GM23338 (cell line): Measurements from ENCODE around the gene PVALEF. TPM values are rescaled to one million over a fixed set of nuclear protein-coding genes. Genes with fewer than 3 reads are reported as not detected.

Source experiments
- CREB1 ChIP-seq: fragments of 250-450 bp; sonication (Bioruptor Pico); IDR thresholded peaks from 2 replicates; pipeline ENCODE4 v1.5.0; 2020; ENCODE audit warnings: low read depth, mild to moderate bottlenecking, moderate library complexity
- CTCF ChIP-seq, 2 experiments: fragments of 200-600 bp in 1 of 2; sonication (generic) in 1 of 2; conservative IDR thresholded peaks; 2 replicates each; pipeline versions ENCODE4 v1.5.1 to v1.6.1; 2016 to 2017; ENCODE audit warnings: antibody characterized with exemption in 2 of 2, low read depth in 2 of 2, mild to moderate bottlenecking in 2 of 2, moderate library complexity in 1 of 2
- EZH2phosphoT487 ChIP-seq: fragments of 200-600 bp; sonication (generic); IDR thresholded peaks from one replicate; pipeline ENCODE4 v1.8.1; 2018; ENCODE audit warnings: antibody characterized with exemption; ENCODE audit not compliant: unreplicated experiment
- NANOG ChIP-seq: IDR thresholded peaks from 2 replicates; pipeline ENCODE4 v1.6.1; 2016; ENCODE audit warnings: antibody characterized with exemption, borderline replicate concordance
- POLR2AphosphoS5 ChIP-seq: IDR thresholded peaks from 2 replicates; pipeline ENCODE4 v1.6.1; 2016; ENCODE audit warnings: antibody characterized with exemption, low read depth
- STAT1 ChIP-seq: IDR thresholded peaks from one replicate; pipeline ENCODE4 v1.6.1; 2016; ENCODE audit warnings: antibody characterized with exemption; ENCODE audit not compliant: unreplicated experiment
- ZNF114 ChIP-seq: fragments of 250-450 bp; sonication (Bioruptor Pico); IDR thresholded peaks from 2 replicates; pipeline ENCODE4 v1.5.0; 2020; ENCODE audit warnings: mild to moderate bottlenecking, moderate library complexity
- ZNF331 ChIP-seq: fragments of 250-450 bp; sonication (Bioruptor Pico); IDR thresholded peaks from 2 replicates; pipeline ENCODE4 v1.5.0; 2020; ENCODE audit warnings: low read depth, mild to moderate bottlenecking, moderate library complexity
- ZNF462 ChIP-seq: fragments of 250-450 bp; sonication (Bioruptor Pico); IDR thresholded peaks from 2 replicates; pipeline ENCODE4 v1.5.0; 2020; ENCODE audit warnings: mild to moderate bottlenecking, moderate library complexity
- polyA plus RNA-seq: library from polyadenylated mRNA; unstranded; fragments of >200 nt; fragmentation: Nextera tagmentation; extraction: Ambion mirVana; gene quantifications from 2 replicates; pipeline ENCODE4 v1.2.1, GENCODE V29; 2016
- total RNA-seq: library from RNA; depleted of rRNA; stranded (reverse); fragments of >200 nt; shearing (Covaris generic); gene quantifications from 2 replicates; pipeline ENCODE4 v1.2.3, GENCODE V29; 2014

PVALEF gene
- total and polyA plus RNA-seq, 2 experiments from 2014 or later = not detected

GRCh38 chr17:81179861-81180260 lies 14.6 kb downstream of the PVALEF start (continued):
- TF ChIP-seq ZNF462 (CRISPR knock-in tag) = no peak
- TF ChIP-seq STAT1 = no peak
- no peak for TF ChIP-seq CREB1 (CRISPR knock-in tag)
- TF ChIP-seq EZH2phosphoT487 = no peak
- TF ChIP-seq NANOG = no peak
- TF ChIP-seq ZNF331 (CRISPR knock-in tag) = no peak
- no peak for TF ChIP-seq ZNF114 (CRISPR knock-in tag)
- no peak for TF ChIP-seq POLR2AphosphoS5
- no peak for TF ChIP-seq CTCF (conservative IDR thresholded peaks at IDR 0.05; ENCODE audit: low read depth in 2 of 2)
